K562 (cell line): Measurements from ENCODE around the gene CALM1. TPM values are rescaled to one million over a fixed set of nuclear protein-coding genes. Genes with fewer than 3 reads are reported as not detected.

Experiments used
- ATAC-seq: fragments of 200-7000 bp; cut with Tn5 transposase; 3 replicates; pipeline ENCODE4 v1.9.1; 2020; ENCODE audit warnings: moderate library complexity
- BruUV-seq: library from RNA; stranded (reverse); fragments of 400-500 nt; replicated peaks from 2 replicates; lab custom pipeline; 2021; lab: Mats Ljungman, UMichigan
- CTCF ChIA-PET: fragments of 300-600 bp; formaldehyde crosslinking; extraction: SDS; loops from one replicate; lab custom pipeline; 2021; ENCODE audit warnings: low intra/inter-chr PET ratio; lab: Yijun Ruan, JAX
- POLR2A ChIA-PET: fragments of 300-600, 350-650 bp; sonication (Branson Sonifier 250); formaldehyde crosslinking; extraction: SDS; loops from one replicate; lab custom pipeline; 2021; ENCODE audit warnings: antibody characterized with exemption, inconsistent platforms; lab: Yijun Ruan, JAX
- DNase-seq, 4 experiments: peaks; one replicate each; pipeline versions ENCODE4 v3.0.0 to v3.0.0-alpha.2; 2011 to 2018; ENCODE audit warnings: low spot score in 3 of 4, mixed read lengths in 3 of 4; ENCODE audit errors: extremely low read depth in 1 of 4
- FAIRE-seq: peaks from 2 replicates; lab custom pipeline; 2011; peaks lifted over from hg19 to GRCh38; lab: Jason Lieb, UNC
- H2AFZ ChIP-seq: 2 replicates; pipeline ENCODE4 v1.6.0; 2011; ENCODE audit warnings: low read depth, low read length, control low read depth, inconsistent platforms
- H3K27ac ChIP-seq: fragments of 200-600 bp; 3 replicates; pipeline ENCODE4 v1.8.0; 2011; ENCODE audit warnings: low read depth, mild to moderate bottlenecking, control low read depth, inconsistent platforms, low read length, moderate library complexity, mixed read lengths; ENCODE audit errors: extremely low read depth
- H3K27me3 ChIP-seq, 2 experiments: fragments of 300-600 bp in 1 of 2; 2 replicates in 1 of 2; 3 replicates in 1 of 2; pipeline versions ENCODE4 v1.6.0 to v1.8.0; 2011; ENCODE audit warnings: inconsistent platforms in 2 of 2, low read length in 2 of 2, mild to moderate bottlenecking in 1 of 2, mixed read lengths in 1 of 2, moderate library complexity in 1 of 2; ENCODE audit not compliant: control insufficient read depth in 2 of 2, insufficient read depth in 2 of 2
- H3K36me3 ChIP-seq: fragments of 300-600 bp; 3 replicates; pipeline ENCODE4 v1.8.0; 2011; ENCODE audit warnings: mild to moderate bottlenecking, low read length, inconsistent platforms; ENCODE audit not compliant: control insufficient read depth, insufficient read depth
- H3K4me1 ChIP-seq, 2 experiments: fragments of 200-600 bp in 1 of 2; replicated peaks in 1 of 2; 2 replicates in 1 of 2; 3 replicates in 1 of 2; pipeline versions ENCODE4 v1.5.1 to v1.8.0; 2011; ENCODE audit warnings: inconsistent platforms in 2 of 2, low read length in 2 of 2, mild to moderate bottlenecking in 1 of 2, mixed read lengths in 1 of 2, moderate library complexity in 1 of 2; ENCODE audit not compliant: control insufficient read depth in 2 of 2, insufficient read depth in 2 of 2
- H3K4me2 ChIP-seq: 2 replicates; pipeline ENCODE4 v1.6.1; 2011; ENCODE audit warnings: low read length, control low read depth, inconsistent platforms, mixed read lengths; ENCODE audit not compliant: insufficient read depth
- H3K4me3 ChIP-seq: fragments of 200-600 bp; sonication (generic), shearing (Covaris generic); 2 replicates; pipeline ENCODE4 v1.5.1; 2016; ENCODE audit warnings: control low read depth, inconsistent platforms
- H3K79me2 ChIP-seq: fragments of 200-600 bp; 3 replicates; pipeline ENCODE4 v1.8.0; 2011; ENCODE audit warnings: low read length, inconsistent platforms; ENCODE audit not compliant: control insufficient read depth, insufficient read depth
- H3K9ac ChIP-seq, 2 experiments: 2 replicates each; pipeline versions ENCODE4 v1.6.0 to v1.6.1; 2011; ENCODE audit warnings: low read depth in 2 of 2, low read length in 2 of 2, control low read depth in 1 of 2, inconsistent platforms in 1 of 2, mild to moderate bottlenecking in 1 of 2, mixed read lengths in 1 of 2; ENCODE audit not compliant: insufficient read depth in 1 of 2
- H3K9me1 ChIP-seq: one replicate; pipeline ENCODE4 v1.6.0; 2011; ENCODE audit warnings: inconsistent platforms, mild to moderate bottlenecking, low read length, moderate library complexity; ENCODE audit not compliant: control insufficient read depth, insufficient read depth
- H3K9me3 ChIP-seq: replicated peaks from 2 replicates; pipeline ENCODE4 v1.5.1; 2011; ENCODE audit warnings: low read depth, low read length, inconsistent platforms; ENCODE audit not compliant: control insufficient read depth, insufficient read depth
- H4K20me1 ChIP-seq: replicated peaks from 2 replicates; pipeline ENCODE4 v1.6.1; 2011; ENCODE audit warnings: low read length, inconsistent platforms, mixed read lengths; ENCODE audit not compliant: control insufficient read depth, insufficient read depth
- BACH1 ChIP-seq: fragments of 200-800 bp; sonication (Bioruptor generic); IDR thresholded peaks from 2 replicates; pipeline ENCODE4 v1.6.1; 2016; ENCODE audit warnings: missing genetic modification characterization, missing compliant biosample characterization
- CBFA2T3 ChIP-seq: fragments of 450-650 bp; IDR thresholded peaks from 2 replicates; pipeline ENCODE4 v1.6.1; 2017
- ZBTB26 ChIP-seq: fragments of 450-650 bp; formaldehyde crosslinking; IDR thresholded peaks from 2 replicates; pipeline ENCODE4 v1.4.0; 2022; ENCODE audit warnings: missing genetic modification characterization
- ZNF134 ChIP-seq: fragments of 250-450 bp; sonication (Bioruptor Pico); conservative IDR thresholded peaks from 2 replicates; pipeline ENCODE4 v1.4.0; 2020
- WGBS: fragments of 100-300 bp; shearing (Covaris generic); methylation state at CpG from one replicate; pipeline ENCODE4 v1.1.6; 2016; ENCODE audit warnings: low coverage, mixed read lengths; ENCODE audit not compliant: insufficient coverage; ENCODE audit errors: missing lambda C conversion rate; 5-methylcytosine and 5-hydroxymethylcytosine counted together
- in situ Hi-C: fragments of 300-500 bp; cut with MboI; formaldehyde crosslinking; loops from 4 replicates; pipeline ENCODE4 v1.15.0; 2018; ENCODE audit warnings: inconsistent platforms, mixed read lengths
- intact Hi-C: fragments of 100-400 bp; cut with micrococcal nuclease; formaldehyde crosslinking; loops from 2 replicates; pipeline ENCODE4 v1.14.2; 2022
- polyA plus RNA-seq, 8 experiments: library from polyadenylated mRNA; depleted of rRNA in 4 of 8; stranded (reverse) in 5 of 8; unstranded in 3 of 8; fragments of >200 nt; fragmentation: Nextera tagmentation in 2 of 8; fragmentation: Illumina TruSeq in 1 of 8; extraction: Ambion mirVana in 2 of 8; extraction: Trizol in 1 of 8; gene quantifications; 2 replicates each; pipeline versions ENCODE4 v1.2.1 to v1.2.3, GENCODE V29; 2011 to 2014; ENCODE audit warnings: inconsistent platforms in 1 of 8, missing spikeins in 1 of 8
- total RNA-seq, 7 experiments: library from RNA; depleted of rRNA in 6 of 7; stranded (reverse); fragments of >200 nt in 6 of 7; fragmentation: Illumina TruSeq in 2 of 7; extraction: Trizol in 2 of 7; gene quantifications; 2 replicates each; pipeline versions ENCODE4 v1.2.1 to v1.2.3, GENCODE V29; 2011 to 2021; ENCODE audit warnings: low replicate concordance in 1 of 7

Gene CALM1
- total and polyA plus RNA-seq, 9 of the 15 experiments (the other 6 are each of a cell fraction or from before 2014, with no cell fraction given) = 48.0 to 269 (median 158) TPM

GRCh38 chr14:90426663-90427062 is 29.8 kb downstream of the CALM1 start (continued):
- no peak for TF ChIP-seq BACH1
- TF ChIP-seq ZNF134 = no peak
- no peak for TF ChIP-seq CBFA2T3

GRCh38 chr14:90427848-90428426 is 31.1 kb downstream of the CALM1 start:
- H3K4me1 ChIP-seq = no peaks in the 10 kb centered on the region; a peak in 1 of 5 replicates
- no peaks in the 10 kb centered on the region for H3K36me3 ChIP-seq
- H3K9me1 ChIP-seq = no peaks in the 10 kb centered on the region
- no peak for FAIRE-seq
- no peak overlapping the region for H2AFZ ChIP-seq
- no TSS peak for BruUV-seq
- H3K4me2 ChIP-seq = no peak overlapping the region
- no peak for TF ChIP-seq ZBTB26 (CRISPR knock-in tag)
- TF ChIP-seq, all 486 proteins: peak for 0
- DNase-seq = no peak
- H4K20me1 ChIP-seq = no peaks in the 10 kb centered on the region
- H3K27ac ChIP-seq = no peak overlapping the region
- peaks cover 0 to 39% of the 10 kb centered on the region in 2 experiments; a peak in 3 of 5 replicates for H3K27me3 ChIP-seq
- WGBS = 0% methylated on average over 8 of the region's 12 CpGs
- no peaks in the 10 kb centered on the region for H3K79me2 ChIP-seq
- in situ Hi-C loops = no loop called here
- H3K9ac ChIP-seq = no peak overlapping the region
- H3K9me3 ChIP-seq = 0 out of 2 replicates have a peak, but pooled peaks cover 2% of the 10 kb centered on the region
- ChIA-PET CTCF (no interaction called here), POLR2A (no interaction called here)
- ATAC-seq = no peak
- intact Hi-C loops = no loop called here
- no peak overlapping the region for H3K4me3 ChIP-seq
